A549 (cell line): ENCODE results near the gene DPP10. TPM values are rescaled to one million over a fixed set of nuclear protein-coding genes. Genes with fewer than 3 reads are reported as not detected.

Experiments
- ATAC-seq, 2 experiments: fragments of 200-7000 bp in 1 of 2; fragments of >200 bp in 1 of 2; cut with Nextera tagmentation in 1 of 2; cut with Tn5 transposase in 1 of 2; 3 replicates each; pipeline versions ENCODE4 v1.8.0 to v1.9.1; 2018 to 2020; ENCODE audit warnings: mild to moderate bottlenecking in 1 of 2, moderate library complexity in 1 of 2
- CTCF ChIA-PET: fragments of 300-600 bp; sonication (Branson Sonifier 250); formaldehyde crosslinking; extraction: SDS; loops from one replicate; lab custom pipeline; 2021; ENCODE audit warnings: antibody characterized with exemption, inconsistent platforms; lab: Yijun Ruan, JAX
- POLR2A ChIA-PET: fragments of 350-600 bp; formaldehyde crosslinking; extraction: SDS; loops from one replicate; lab custom pipeline; 2021; ENCODE audit warnings: antibody characterized with exemption, inconsistent platforms; lab: Yijun Ruan, JAX
- DNase-seq, 2 experiments: peaks; one replicate each; pipeline versions ENCODE4 v3.0.0 to v3.0.0-alpha.2; 2011 to 2016; ENCODE audit warnings: low read depth in 1 of 2, low spot score in 1 of 2
- FAIRE-seq: peaks from 2 replicates; lab custom pipeline; 2011; peaks lifted over from hg19 to GRCh38; lab: Jason Lieb, UNC
- H3K27ac ChIP-seq, 2 experiments: fragments of >200 bp; sonication (Bioruptor Twin); formaldehyde crosslinking; 3 replicates each; pipeline ENCODE4 v1.5.1; 2016 to 2017
- H3K4me1 ChIP-seq: fragments of >200 bp; sonication (Bioruptor Twin); formaldehyde crosslinking; 3 replicates; pipeline ENCODE4 v1.6.1; 2016
- H3K4me2 ChIP-seq: fragments of >200 bp; sonication (Bioruptor Twin); formaldehyde crosslinking; 3 replicates; pipeline ENCODE4 v1.6.1; 2016
- H3K4me3 ChIP-seq: fragments of >200 bp; sonication (Bioruptor Twin); formaldehyde crosslinking; 3 replicates; pipeline ENCODE4 v1.5.1; 2016
- H3K9me3 ChIP-seq: fragments of >200 bp; sonication (Bioruptor Twin); formaldehyde crosslinking; 3 replicates; pipeline ENCODE4 v1.6.1; 2016
- ATOH8 ChIP-seq: fragments of 250-450 bp; sonication (Bioruptor Pico); IDR thresholded peaks from 2 replicates; pipeline ENCODE4 v1.5.0; 2020; ENCODE audit warnings: low read depth, mild to moderate bottlenecking, moderate library complexity
- BHLHE40 ChIP-seq: IDR thresholded peaks from 2 replicates; pipeline ENCODE4 v1.6.1; 2012; ENCODE audit warnings: low read depth, low read length, inconsistent platforms
- CBX2 ChIP-seq: fragments of 200-600 bp; sonication (generic); IDR thresholded peaks from 2 replicates; pipeline ENCODE4 v1.6.1; 2016; ENCODE audit warnings: low read depth, mild to moderate bottlenecking, borderline replicate concordance
- CTCF ChIP-seq: fragments of >200 bp; sonication (Bioruptor Twin); formaldehyde crosslinking; IDR thresholded peaks from 3 replicates; pipeline ENCODE4 v1.5.1; 2016
- EHMT2 ChIP-seq: fragments of 200-600 bp; sonication (generic); IDR thresholded peaks from 2 replicates; pipeline ENCODE4 v1.6.1; 2016; ENCODE audit warnings: antibody characterized with exemption, low read depth, mild to moderate bottlenecking, moderate library complexity
- ESRRA ChIP-seq: fragments of 150-350 bp; IDR thresholded peaks from 2 replicates; pipeline ENCODE4 v1.6.1; 2014; ENCODE audit warnings: mild to moderate bottlenecking, low read length, borderline replicate concordance
- FOXS1 ChIP-seq: fragments of 250-450 bp; sonication (Bioruptor Pico); IDR thresholded peaks from 2 replicates; pipeline ENCODE4 v1.5.0; 2020; ENCODE audit warnings: mild to moderate bottlenecking, moderate library complexity
- GATA3 ChIP-seq: IDR thresholded peaks from 2 replicates; pipeline ENCODE4 v1.6.1; 2012; ENCODE audit warnings: borderline replicate concordance
- HMGXB4 ChIP-seq: fragments of 250-450 bp; sonication (Bioruptor Pico); IDR thresholded peaks from 2 replicates; pipeline ENCODE4 v1.5.0; 2021; ENCODE audit warnings: mild to moderate bottlenecking, moderate library complexity, borderline replicate concordance
- HOXA7 ChIP-seq: fragments of 250-450 bp; sonication (Bioruptor Pico); IDR thresholded peaks from 2 replicates; pipeline ENCODE4 v1.5.0; 2020; ENCODE audit warnings: mild to moderate bottlenecking, moderate library complexity
- HOXB13 ChIP-seq: fragments of 250-450 bp; sonication (Bioruptor Pico); IDR thresholded peaks from 2 replicates; pipeline ENCODE4 v1.5.0; 2020; ENCODE audit warnings: low read depth, mild to moderate bottlenecking, moderate library complexity
- HOXB5 ChIP-seq: fragments of 250-450 bp; sonication (Bioruptor Pico); IDR thresholded peaks from 2 replicates; pipeline ENCODE4 v1.5.0; 2020; ENCODE audit warnings: mild to moderate bottlenecking, moderate library complexity
- JUN ChIP-seq, 2 experiments: fragments of >200 bp; sonication (Bioruptor Twin); formaldehyde crosslinking; IDR thresholded peaks; 2 replicates in 1 of 2; 3 replicates in 1 of 2; pipeline ENCODE4 v1.6.1; 2016 to 2017
- JUNB ChIP-seq: fragments of >200 bp; sonication (Bioruptor Twin); formaldehyde crosslinking; IDR thresholded peaks from 2 replicates; pipeline ENCODE4 v1.6.1; 2016
- MYC ChIP-seq: IDR thresholded peaks from 2 replicates; pipeline ENCODE4 v1.6.1; 2012; ENCODE audit warnings: mild to moderate bottlenecking, inconsistent platforms, low read length, improper control_type of control experiment, borderline replicate concordance
- NFE2L2 ChIP-seq: fragments of 150-350 bp; conservative IDR thresholded peaks from 2 replicates; pipeline ENCODE4 v1.6.1; 2014; ENCODE audit warnings: low read length
- NPAS2 ChIP-seq: fragments of 250-450 bp; sonication (Bioruptor Pico); IDR thresholded peaks from 2 replicates; pipeline ENCODE4 v1.8.0; 2022; ENCODE audit warnings: mild to moderate bottlenecking, moderate library complexity, borderline replicate concordance
- PBX3 ChIP-seq: IDR thresholded peaks from 2 replicates; pipeline ENCODE4 v1.6.1; 2012
- PHF8 ChIP-seq: fragments of 200-600 bp; sonication (generic); IDR thresholded peaks from 2 replicates; pipeline ENCODE4 v1.6.1; 2016; ENCODE audit warnings: low read depth, mild to moderate bottlenecking, antibody characterized with exemption, moderate library complexity, borderline replicate concordance
- RCOR1 ChIP-seq: fragments of 150-350 bp; IDR thresholded peaks from 2 replicates; pipeline ENCODE4 v1.6.1; 2014; ENCODE audit warnings: antibody characterized with exemption, low read length, low read depth
- RFX5 ChIP-seq: fragments of 450-650 bp; IDR thresholded peaks from 2 replicates; pipeline ENCODE4 v1.7.1; 2014; ENCODE audit warnings: antibody characterized with exemption, mild to moderate bottlenecking, moderate library complexity
- TFCP2L1 ChIP-seq: fragments of 250-450 bp; sonication (Bioruptor Pico); IDR thresholded peaks from 2 replicates; pipeline ENCODE4 v1.5.0; 2021; ENCODE audit warnings: mild to moderate bottlenecking
- ZNF302 ChIP-seq: fragments of 250-450 bp; sonication (Bioruptor Pico); IDR thresholded peaks from 2 replicates; pipeline ENCODE4 v1.9.0; 2021; ENCODE audit warnings: inconsistent platforms, mild to moderate bottlenecking, moderate library complexity
- ZSCAN20 ChIP-seq: fragments of 250-450 bp; sonication (Bioruptor Pico); IDR thresholded peaks from 2 replicates; pipeline ENCODE4 v1.8.0; 2022; ENCODE audit warnings: mild to moderate bottlenecking, moderate library complexity
- WGBS: methylation state at CpG from one replicate; pipeline ENCODE4 v1.1.6; 2017; ENCODE audit errors: missing lambda C conversion rate; 5-methylcytosine and 5-hydroxymethylcytosine counted together
- polyA plus RNA-seq, 4 experiments: library from polyadenylated mRNA; depleted of rRNA in 3 of 4; stranded (reverse); fragments of >200 nt; fragmentation: RNase III in 1 of 4; extraction: RNeasy Plus Mini Kit Qiagen cat#74134 plus additional on column Dnase treatment in 1 of 4; gene quantifications; 2 replicates in 3 of 4; 3 replicates in 1 of 4; pipeline ENCODE4 v1.2.3, GENCODE V29; 2011 to 2017

DPP10 gene
- polyA plus RNA-seq, 2 of the 4 experiments (the other 2 are of a cell fraction) = not detected

GRCh38 chr2:114727012-114727411, 284.6 kb downstream of the DPP10 start:
- ATAC-seq (no peak), DNase-seq (no peak), FAIRE-seq (no peak)
- Histone ChIP-seq H3K4me2 (no peak overlapping the region), H3K9me3 (no peaks in the 10 kb centered on the region), H3K4me1 (no peaks in the 10 kb centered on the region), H3K27ac (no peak overlapping the region), H3K4me3 (no peak overlapping the region)
- ChIA-PET POLR2A (no interaction called here), CTCF (no interaction called here)
- no peak for TF ChIP-seq BHLHE40
- no peak for TF ChIP-seq NPAS2 (CRISPR knock-in tag)
- no peak for TF ChIP-seq GATA3
- TF ChIP-seq RCOR1 = no peak
- TF ChIP-seq HMGXB4 (CRISPR knock-in tag) = no peak
- TF ChIP-seq CBX2 = no peak
- TF ChIP-seq PHF8 = no peak
- TF ChIP-seq EHMT2 = no peak
- no peak for TF ChIP-seq CTCF
- TF ChIP-seq NFE2L2 = no peak
- no peak for TF ChIP-seq RFX5
- no peak for TF ChIP-seq HOXB13 (CRISPR knock-in tag)
- no peak for TF ChIP-seq ZNF302
- no peak for TF ChIP-seq JUN (IDR thresholded peaks at IDR 0.05)
- TF ChIP-seq HOXB5 (CRISPR knock-in tag) = no peak
- no peak for TF ChIP-seq ATOH8 (CRISPR knock-in tag)
- no peak for TF ChIP-seq ESRRA
- TF ChIP-seq ZSCAN20 = no peak
- TF ChIP-seq HOXA7 (CRISPR knock-in tag) = no peak
- TF ChIP-seq FOXS1 (CRISPR knock-in tag) = no peak
- WGBS = 20% methylated on average over 3 of the region's 3 CpGs

- H3K9me3 ChIP-seq = no peaks in the 10 kb centered on the region
- TF ChIP-seq MYC (no peak), ZSCAN20 (no peak), TFCP2L1 (CRISPR knock-in tag) (no peak), JUNB (no peak), PBX3 (no peak), HOXA7 (CRISPR knock-in tag) (no peak)
- DNase-seq (no peak), FAIRE-seq (no peak), ATAC-seq (no peak)
- H3K4me1 ChIP-seq = no peaks in the 10 kb centered on the region
- no peak overlapping the region for H3K4me2 ChIP-seq
- CTCF ChIA-PET = no interaction called here
- WGBS = 12% methylated on average over 4 of the region's 4 CpGs
- POLR2A ChIA-PET = no interaction called here
- no peak overlapping the region for H3K4me3 ChIP-seq
- no peak overlapping the region for H3K27ac ChIP-seq
These were observed 285.9 kb downstream of the DPP10 start for GRCh38 chr2:114728372-114728771.
